Activated CD4-positive, alpha-beta memory T cell treated with anti-CD3 and anti-CD28 coated beads, Interleukin-2, amount 10 ng/mL, durations not matched to agents 7 days and 5 days (primary cell): ENCODE results near the gene MED7. TPM values are rescaled to one million over a fixed set of nuclear protein-coding genes. Genes with fewer than 3 reads are reported as not detected.

Source experiments
- CTCF ChIA-PET: fragments of 350-600 bp; sonication (Branson Sonifier 250); formaldehyde crosslinking; loops from one replicate; lab custom pipeline; 2021; ENCODE audit warnings: antibody characterized with exemption, inconsistent platforms; lab: Charles Lee
- POLR2A ChIA-PET: fragments of 350-600 bp; sonication (Branson Sonifier 250); formaldehyde crosslinking; loops from one replicate; lab custom pipeline; 2021; ENCODE audit warnings: antibody characterized with exemption; lab: Charles Lee
- DNase-seq: peaks from one replicate; pipeline ENCODE4 v3.0.0-alpha.2; 2020
- H3K27ac Mint-ChIP-seq: one replicate; pipeline ENCODE4 v1.8.0; 2021; ENCODE audit warnings: mild to moderate bottlenecking, mixed read lengths
- H3K27me3 Mint-ChIP-seq: one replicate; pipeline ENCODE4 v1.8.0; 2021; ENCODE audit warnings: mixed read lengths
- H3K36me3 Mint-ChIP-seq: one replicate; pipeline ENCODE4 v1.8.0; 2021; ENCODE audit warnings: low read depth, mixed read lengths
- H3K4me1 Mint-ChIP-seq: one replicate; pipeline ENCODE4 v1.8.0; 2021; ENCODE audit warnings: mixed read lengths
- H3K4me3 Mint-ChIP-seq: one replicate; pipeline ENCODE4 v1.8.0; 2021; ENCODE audit warnings: mild to moderate bottlenecking, mixed read lengths
- H3K9me3 Mint-ChIP-seq: one replicate; pipeline ENCODE4 v1.8.0; 2021; ENCODE audit warnings: mixed read lengths
- total RNA-seq, 2 experiments: library from RNA; stranded (reverse); gene quantifications; one replicate each; pipeline ENCODE4 v1.2.3, GENCODE V29; 2021

MED7 gene
- total RNA-seq, 2 experiments from 2014 or later = 16.8 to 17.7 TPM

- H3K4me3 Mint-ChIP-seq = peak overlapping the region; percentile 65
- DNase-seq = no peak
- peak overlapping the region; percentile 99 for H3K27ac Mint-ChIP-seq
- H3K27me3 Mint-ChIP-seq = no peaks in the 10 kb centered on the region
- H3K4me1 Mint-ChIP-seq = peaks cover 56% of the 10 kb centered on the region
- H3K36me3 Mint-ChIP-seq = peaks cover 36% of the 10 kb centered on the region
- ChIA-PET POLR2A (interaction anchor here (1.1 to 20.6 kb wide), 12 partner anchors 12 to 94 kb away, joined by 3 to 301 read pairs (median 25); partner anchors contain the start of genes GARIN3 and MED7), CTCF (interaction anchor here (1.3 to 3.4 kb wide), 4 partner anchors 24 to 36 kb away, joined by 3 to 19 read pairs (median 8); no protein-coding TSS in a partner anchor)
- peaks cover 3% of the 10 kb centered on the region for H3K9me3 Mint-ChIP-seq
Observed at GRCh38 chr5:157178966-157179365, 36.3 kb upstream of the MED7 start.

GRCh38 chr5:157177953-157178352, 35.3 kb upstream of the MED7 start:
- DNase-seq = no peak
- H3K36me3 Mint-ChIP-seq = peaks cover 27% of the 10 kb centered on the region
- peaks cover 3% of the 10 kb centered on the region for H3K9me3 Mint-ChIP-seq
- H3K4me1 Mint-ChIP-seq = peaks cover 60% of the 10 kb centered on the region
- H3K27ac Mint-ChIP-seq = peak overlapping the region; percentile 99
- ChIA-PET CTCF (interaction anchor here (0.8 kb wide), 1 partner anchor 29 kb away, joined by 5 read pairs; no protein-coding TSS in a partner anchor), POLR2A (interaction anchor here (1.0 to 20.6 kb wide), 5 partner anchors 11 to 94 kb away, joined by 3 to 284 read pairs (median 4); partner anchors contain the start of genes GARIN3 and MED7)
- H3K27me3 Mint-ChIP-seq = no peaks in the 10 kb centered on the region
- H3K4me3 Mint-ChIP-seq = peak overlapping the region; percentile 65

- Mint-ChIP-seq H3K27ac (peak overlapping the region; percentile 37), H3K4me1 (peaks cover 81% of the 10 kb centered on the region), H3K27me3 (no peaks in the 10 kb centered on the region), H3K9me3 (peaks cover 7% of the 10 kb centered on the region), H3K4me3 (no peak overlapping the region), H3K36me3 (peaks cover 11% of the 10 kb centered on the region)
- CTCF ChIA-PET = interaction anchor here (1.1 to 1.5 kb wide), 3 partner anchors 8 to 33 kb away, joined by 3 to 5 read pairs (median 4); partner anchors contain the start of gene MED7
- no peak for DNase-seq
- POLR2A ChIA-PET = interaction anchor here (0.6 to 20.6 kb wide), 7 partner anchors 8 to 92 kb away, joined by 3 to 284 read pairs (median 6); partner anchors contain the start of genes GARIN3 and MED7
Observed at GRCh38 chr5:157175071-157175612, 32.5 kb upstream of the MED7 start.

- DNase-seq = peak; percentile 85
- H3K4me1 Mint-ChIP-seq = peaks cover 76% of the 10 kb centered on the region
- H3K36me3 Mint-ChIP-seq = peaks cover 10% of the 10 kb centered on the region
- ChIA-PET POLR2A (interaction anchor here (1.0 to 13.4 kb wide), 12 partner anchors 11 to 99 kb away, joined by 4 to 260 read pairs (median 8); partner anchors contain the start of genes ITK and MED7), CTCF (interaction anchor here (0.8 to 1.5 kb wide), 5 partner anchors 8 to 30 kb away, joined by 3 to 9 read pairs (median 4); partner anchors contain the start of genes ITK and MED7)
- peak overlapping the region; percentile 85 for H3K27ac Mint-ChIP-seq
- H3K9me3 Mint-ChIP-seq = peaks cover 11% of the 10 kb centered on the region
- H3K4me3 Mint-ChIP-seq = peak overlapping the region; percentile 46
- no peaks in the 10 kb centered on the region for H3K27me3 Mint-ChIP-seq
Observed at GRCh38 chr5:157172403-157172802, 29.7 kb upstream of the MED7 start.

- no peaks in the 10 kb centered on the region for H3K27me3 Mint-ChIP-seq
- DNase-seq = peak; percentile 10
- POLR2A ChIA-PET = interaction anchor here (1.3 to 13.4 kb wide), 8 partner anchors 12 to 85 kb away, joined by 3 to 260 read pairs (median 6); partner anchors contain the start of genes ITK and MED7
- CTCF ChIA-PET = interaction anchor here (1.1 to 2.2 kb wide), 8 partner anchors 11 to 145 kb away, joined by 3 to 13 read pairs (median 4); partner anchors contain the start of gene ITK
- peaks cover 8% of the 10 kb centered on the region for H3K9me3 Mint-ChIP-seq
- peaks cover 77% of the 10 kb centered on the region for H3K4me1 Mint-ChIP-seq
- peaks cover 10% of the 10 kb centered on the region for H3K36me3 Mint-ChIP-seq
- no peak overlapping the region for H3K27ac Mint-ChIP-seq
- H3K4me3 Mint-ChIP-seq = no peak overlapping the region
Observed at GRCh38 chr5:157168286-157168685, 25.6 kb upstream of the MED7 start.

- POLR2A ChIA-PET = interaction anchor here (0.8 to 13.4 kb wide), 16 partner anchors 11 to 136 kb away, joined by 3 to 260 read pairs (median 4); partner anchors contain the start of genes ITK and MED7
- H3K36me3 Mint-ChIP-seq = peaks cover 10% of the 10 kb centered on the region
- H3K4me3 Mint-ChIP-seq = peak overlapping the region; percentile 46
- DNase-seq = peak; percentile 24
- no peaks in the 10 kb centered on the region for H3K27me3 Mint-ChIP-seq
- H3K27ac Mint-ChIP-seq = peak overlapping the region; percentile 77
- CTCF ChIA-PET = interaction anchor here (0.9 to 2.2 kb wide), 9 partner anchors 8 to 146 kb away, joined by 3 to 13 read pairs (median 4); partner anchors contain the start of gene ITK
- H3K9me3 Mint-ChIP-seq = peaks cover 8% of the 10 kb centered on the region
- peaks cover 72% of the 10 kb centered on the region for H3K4me1 Mint-ChIP-seq
Observed at GRCh38 chr5:157167214-157167621, 24.6 kb upstream of the MED7 start.

- Mint-ChIP-seq H3K27me3 (no peaks in the 10 kb centered on the region), H3K36me3 (peaks cover 10% of the 10 kb centered on the region), H3K27ac (peak within 1 kb of the TSS; percentile 77), H3K9me3 (peaks cover 8% of the 10 kb centered on the region), H3K4me1 (peaks cover 66% of the 10 kb centered on the region), H3K4me3 (peak within 1 kb of the TSS; percentile 46)
- ChIA-PET POLR2A (interaction anchor here (0.8 to 13.4 kb wide), 16 partner anchors 11 to 137 kb away, joined by 3 to 260 read pairs (median 4); partner anchors contain the start of genes ITK and MED7), CTCF (interaction anchor here (1.0 to 2.2 kb wide), 6 partner anchors 9 to 146 kb away, joined by 4 to 13 read pairs (median 6); partner anchors contain the start of gene ITK)
- peak; percentile 20 for DNase-seq
Observed at GRCh38 chr5:157166214-157167213, 23.8 kb upstream of the MED7 start, which contains the start of gene GARIN3. GARIN3 (minus strand) TSS chr5:157166264; CDS start chr5:157166168, 96 bp downstream.

GRCh38 chr5:157165668-157166067, 23.0 kb upstream of the MED7 start:
- peak; percentile 2 for DNase-seq

GRCh38 chr5:157165261-157165660, 22.6 kb upstream of the MED7 start:
- Mint-ChIP-seq H3K9me3 (peaks cover 6% of the 10 kb centered on the region), H3K4me1 (peaks cover 63% of the 10 kb centered on the region), H3K36me3 (peaks cover 4% of the 10 kb centered on the region), H3K27ac (no peak overlapping the region), H3K27me3 (no peaks in the 10 kb centered on the region), H3K4me3 (no peak overlapping the region)
- POLR2A ChIA-PET = interaction anchor here (2.9 to 13.4 kb wide), 2 partner anchors 9 to 19 kb away, joined by 24 to 260 read pairs; partner anchors contain the start of gene ITK
- no peak for DNase-seq
- CTCF ChIA-PET = no interaction called here

More at GRCh38 chr5:157165668-157166067, 23.0 kb upstream of the MED7 start:
- Mint-ChIP-seq H3K9me3 (peaks cover 8% of the 10 kb centered on the region), H3K36me3 (peaks cover 8% of the 10 kb centered on the region), H3K27ac (no peak overlapping the region), H3K27me3 (no peaks in the 10 kb centered on the region), H3K4me1 (peaks cover 65% of the 10 kb centered on the region), H3K4me3 (no peak overlapping the region)
- ChIA-PET POLR2A (interaction anchor here (2.9 to 13.4 kb wide), 2 partner anchors 10 to 19 kb away, joined by 24 to 260 read pairs; partner anchors contain the start of gene ITK), CTCF (no interaction called here)

- CTCF ChIA-PET = interaction anchor here (0.7 kb wide), 1 partner anchor 124 kb away, joined by 3 read pairs; no protein-coding TSS in a partner anchor
- H3K9me3 Mint-ChIP-seq = peaks cover under 1% of the 10 kb centered on the region
- no peaks in the 10 kb centered on the region for H3K27me3 Mint-ChIP-seq
- H3K4me3 Mint-ChIP-seq = no peak overlapping the region
- peak; percentile 6 for DNase-seq
- POLR2A ChIA-PET = interaction anchor here (0.7 to 13.4 kb wide), 2 partner anchors 20 to 45 kb away, joined by 3 to 260 read pairs; partner anchors contain the start of gene ITK
- H3K4me1 Mint-ChIP-seq = peaks cover 67% of the 10 kb centered on the region
- H3K36me3 Mint-ChIP-seq = peaks cover 3% of the 10 kb centered on the region
- H3K27ac Mint-ChIP-seq = no peak overlapping the region
Observed at GRCh38 chr5:157164521-157164920, 21.9 kb upstream of the MED7 start.

GRCh38 chr5:157162919-157163510, 20.4 kb upstream of the MED7 start:
- POLR2A ChIA-PET = interaction anchor here (1.4 to 13.4 kb wide), 2 partner anchors 14 to 22 kb away, joined by 3 to 260 read pairs; partner anchors contain the start of gene ITK
- peaks cover 66% of the 10 kb centered on the region for H3K4me1 Mint-ChIP-seq
- CTCF ChIA-PET = no interaction called here

More at GRCh38 chr5:157162919-157163510, 20.4 kb upstream of the MED7 start:
- Mint-ChIP-seq H3K27me3 (no peaks in the 10 kb centered on the region), H3K4me3 (no peak overlapping the region), H3K9me3 (no peaks in the 10 kb centered on the region), H3K27ac (no peak overlapping the region), H3K36me3 (no peaks in the 10 kb centered on the region)
- DNase-seq = no peak
